Effector memory CD4-positive, alpha-beta T cell (primary cell): ENCODE measurements around the gene BTBD17.
A peak's percentile ranks its signal among the peaks of the same experiment; 100 is the strongest.

ENCODE experiments used
- DNase-seq, 3 donors: peaks; one replicate each; pipeline ENCODE4 v3.0.0-alpha.2; 2020
- H3K27ac ChIP-seq: 2 replicates; pipeline ENCODE4 v1.7.0; 2013; ENCODE audit warnings: mild to moderate bottlenecking, low read length, moderate library complexity; ENCODE audit not compliant: insufficient read depth, poor library complexity, severe bottlenecking
- H3K27me3 ChIP-seq: replicated peaks from 2 replicates; pipeline ENCODE4 v1.7.0; 2013; ENCODE audit warnings: mild to moderate bottlenecking, low read length; ENCODE audit not compliant: insufficient read depth, control insufficient read depth, poor library complexity, severe bottlenecking
- H3K36me3 ChIP-seq: 2 replicates; pipeline ENCODE4 v1.7.0; 2013; ENCODE audit warnings: mild to moderate bottlenecking, low read length, moderate library complexity; ENCODE audit not compliant: control insufficient read depth, insufficient read depth
- H3K4me1 ChIP-seq: 2 replicates; pipeline ENCODE4 v1.7.0; 2013; ENCODE audit warnings: low read length, mild to moderate bottlenecking; ENCODE audit not compliant: control insufficient read depth, insufficient read depth, poor library complexity, severe bottlenecking
- H3K4me3 ChIP-seq: 2 replicates; pipeline ENCODE4 v1.7.0; 2013; ENCODE audit warnings: low read length, low read depth, mild to moderate bottlenecking; ENCODE audit not compliant: insufficient read depth, poor library complexity, severe bottlenecking
- H3K9me3 ChIP-seq: 2 replicates; pipeline ENCODE4 v1.7.0; 2013; ENCODE audit warnings: mild to moderate bottlenecking, low read length, moderate library complexity; ENCODE audit not compliant: control insufficient read depth

Gene BTBD17

DNA sequence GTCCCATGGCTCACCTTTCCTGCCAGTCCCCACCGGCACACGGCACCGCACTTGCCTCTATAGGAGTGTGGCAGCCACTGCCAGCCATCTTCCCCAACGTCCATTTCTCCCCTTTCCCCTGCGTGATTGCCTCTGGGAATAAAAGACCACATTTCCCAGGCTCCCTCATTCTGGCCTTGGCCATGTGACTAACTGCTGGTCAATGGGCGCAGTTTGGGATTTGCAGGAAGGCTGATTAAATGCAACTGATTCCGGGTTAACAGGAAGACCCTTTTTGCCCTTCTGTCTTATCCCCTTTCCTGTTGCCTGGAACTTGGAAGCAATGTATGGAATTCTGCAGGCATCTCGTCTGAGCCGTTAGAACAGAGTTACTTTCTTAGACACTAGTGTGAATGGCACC, 3.0 kb downstream of the BTBD17 start:
- DNase-seq = no peak
- Histone ChIP-seq H3K27ac (no peak overlapping the region), H3K4me3 (no peak overlapping the region), H3K36me3 (no peaks in the 10 kb centered on the region), H3K9me3 (no peaks in the 10 kb centered on the region), H3K27me3 (peaks cover 24% of the 10 kb centered on the region), H3K4me1 (peaks cover 14% of the 10 kb centered on the region)

DNA sequence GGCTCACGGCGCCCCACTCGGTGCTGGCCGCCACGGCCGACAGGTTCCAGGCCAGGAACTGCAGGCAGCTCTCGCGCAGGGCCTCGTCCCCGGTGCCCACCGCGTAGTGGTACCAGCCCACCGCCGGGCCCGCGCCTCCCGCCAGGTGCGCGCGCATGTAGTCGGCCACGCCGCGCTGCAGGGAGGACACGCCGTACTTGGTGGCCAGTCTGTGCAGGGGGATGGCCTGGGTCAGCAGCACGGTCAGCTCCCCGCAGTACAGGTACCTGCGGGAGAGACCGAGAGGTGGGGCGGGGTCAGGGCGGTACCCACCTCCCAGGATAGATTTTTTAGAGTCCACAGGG, 4.2 kb downstream of the BTBD17 start:
- no peak for DNase-seq
- H3K27ac ChIP-seq = no peak overlapping the region
- H3K4me3 ChIP-seq = peak overlapping the region; percentile 35
- H3K27me3 ChIP-seq = peaks cover 27% of the 10 kb centered on the region
- H3K4me1 ChIP-seq = peaks cover 14% of the 10 kb centered on the region
- H3K36me3 ChIP-seq = no peaks in the 10 kb centered on the region
- no peaks in the 10 kb centered on the region for H3K9me3 ChIP-seq

DNA sequence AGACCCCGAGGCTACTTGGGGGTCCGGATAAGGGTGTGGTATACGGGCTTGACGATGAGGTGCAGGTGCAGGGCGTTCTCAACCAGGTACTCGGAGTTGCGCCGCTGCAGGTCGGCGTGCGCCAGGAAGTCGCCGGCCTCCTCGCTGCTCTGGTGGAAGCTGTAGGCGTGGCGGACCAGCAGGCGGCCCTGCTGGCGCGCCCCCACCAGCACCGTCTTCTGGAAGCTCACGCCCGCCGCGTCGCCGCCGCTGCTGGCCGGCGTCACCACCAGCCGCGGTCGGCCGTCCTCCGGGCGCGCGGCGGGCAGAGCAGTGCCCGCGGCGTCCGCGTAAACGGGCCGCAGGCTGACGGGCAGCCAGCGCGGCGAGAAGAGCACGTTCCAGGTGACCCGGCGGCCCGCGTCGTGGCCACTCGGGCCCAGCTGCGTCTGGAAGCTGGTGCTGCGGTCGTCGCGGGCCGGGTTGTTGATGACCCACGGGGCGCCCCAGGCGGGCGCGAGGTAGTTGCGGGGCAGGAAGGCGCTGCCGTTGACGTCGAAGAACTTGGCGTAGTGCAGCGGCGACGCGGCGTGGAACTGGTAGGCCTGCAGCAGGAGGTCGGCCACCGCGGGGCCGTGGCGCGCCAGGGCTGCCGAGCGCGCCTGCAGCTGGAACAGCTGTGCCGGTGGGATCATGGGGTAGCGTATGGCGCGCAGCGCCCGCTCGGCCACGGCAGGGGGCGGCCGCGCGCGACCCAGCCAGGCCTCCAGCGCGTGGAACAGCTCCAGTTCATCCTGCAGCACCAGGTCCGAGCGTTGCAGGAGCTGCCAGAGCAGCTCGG, 4.8 kb downstream of the BTBD17 start:
- Histone ChIP-seq H3K9me3 (no peaks in the 10 kb centered on the region), H3K27ac (no peak overlapping the region), H3K4me3 (peak overlapping the region; percentile 35), H3K4me1 (peaks cover 14% of the 10 kb centered on the region), H3K27me3 (peaks cover 27% of the 10 kb centered on the region), H3K36me3 (no peaks in the 10 kb centered on the region)
- DNase-seq = no peak

DNA sequence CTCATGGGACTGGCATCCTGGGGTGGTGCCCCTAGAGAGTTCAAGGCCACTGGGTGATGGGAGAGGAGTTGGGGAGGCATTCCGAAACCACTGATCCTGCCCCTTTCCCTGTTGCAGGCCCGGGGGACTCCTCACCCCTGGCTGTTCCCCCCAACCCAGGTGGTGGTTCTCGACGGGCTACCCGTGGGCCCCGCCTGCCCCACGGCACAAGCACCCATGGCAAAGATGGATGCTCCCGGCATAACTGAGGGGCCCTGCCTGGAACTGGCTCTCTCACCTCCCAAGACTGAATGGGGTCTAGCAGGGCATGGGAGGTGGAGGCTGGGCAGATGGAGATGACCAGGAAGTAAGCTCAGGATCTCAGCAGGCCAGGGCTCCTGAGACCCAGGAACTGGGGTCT, 6.6 kb downstream of the BTBD17 start:
- Histone ChIP-seq H3K27me3 (peaks cover 18% of the 10 kb centered on the region), H3K27ac (no peak overlapping the region), H3K4me3 (no peak overlapping the region), H3K9me3 (no peaks in the 10 kb centered on the region), H3K36me3 (no peaks in the 10 kb centered on the region), H3K4me1 (peaks cover 14% of the 10 kb centered on the region)
- no peak for DNase-seq

DNA sequence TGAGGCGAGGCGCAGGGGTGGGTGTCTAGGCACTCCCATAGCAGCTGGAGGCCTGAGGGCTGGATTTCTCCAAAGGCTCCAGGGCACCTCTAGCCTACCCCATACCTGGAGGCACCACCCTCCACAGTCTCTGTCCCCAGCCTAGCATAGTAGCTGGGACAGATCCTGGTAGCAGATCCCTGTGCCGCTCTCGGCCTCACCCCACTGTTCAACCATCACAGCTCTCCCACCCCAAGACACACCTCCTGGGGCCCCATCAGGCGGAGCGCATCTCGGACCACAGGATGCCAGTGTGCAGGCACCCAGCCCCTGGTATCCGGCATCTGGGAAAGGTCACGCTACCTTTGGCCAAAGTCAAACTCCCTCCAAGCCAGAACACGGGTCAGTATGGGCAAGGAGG, 7.1 kb downstream of the BTBD17 start:
- DNase-seq = no peak
- H3K9me3 ChIP-seq = no peaks in the 10 kb centered on the region
- H3K4me1 ChIP-seq = peaks cover 14% of the 10 kb centered on the region
- no peak overlapping the region for H3K4me3 ChIP-seq
- no peak overlapping the region for H3K27ac ChIP-seq
- H3K27me3 ChIP-seq = peaks cover 18% of the 10 kb centered on the region
- H3K36me3 ChIP-seq = no peaks in the 10 kb centered on the region

DNA sequence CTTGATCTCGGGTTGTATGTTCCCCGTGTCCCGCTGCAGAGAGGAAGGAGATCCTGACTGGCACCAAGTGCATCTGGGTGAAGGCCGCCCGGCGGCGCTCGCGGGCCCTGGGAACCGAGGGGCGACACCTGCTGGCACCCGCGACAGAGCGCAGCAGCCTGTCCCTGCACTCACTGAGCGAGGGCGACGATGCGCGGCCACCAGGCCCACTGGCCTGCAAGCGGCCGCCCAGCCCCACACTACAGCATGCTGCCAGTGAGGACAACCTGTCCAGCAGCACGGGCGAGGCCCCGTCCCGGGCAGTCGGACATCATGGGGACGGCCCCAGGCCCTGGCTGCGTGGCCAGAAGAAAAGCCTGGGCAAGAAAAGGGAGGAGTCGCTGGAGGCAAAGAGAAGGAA, 7.5 kb downstream of the BTBD17 start:
- no peak overlapping the region for H3K27ac ChIP-seq
- H3K9me3 ChIP-seq = no peaks in the 10 kb centered on the region
- no peak overlapping the region for H3K4me3 ChIP-seq
- peak in 1 of 3 donors; percentile 40 for DNase-seq
- peaks cover 18% of the 10 kb centered on the region for H3K27me3 ChIP-seq
- H3K36me3 ChIP-seq = no peaks in the 10 kb centered on the region
- H3K4me1 ChIP-seq = peaks cover 14% of the 10 kb centered on the region

DNA sequence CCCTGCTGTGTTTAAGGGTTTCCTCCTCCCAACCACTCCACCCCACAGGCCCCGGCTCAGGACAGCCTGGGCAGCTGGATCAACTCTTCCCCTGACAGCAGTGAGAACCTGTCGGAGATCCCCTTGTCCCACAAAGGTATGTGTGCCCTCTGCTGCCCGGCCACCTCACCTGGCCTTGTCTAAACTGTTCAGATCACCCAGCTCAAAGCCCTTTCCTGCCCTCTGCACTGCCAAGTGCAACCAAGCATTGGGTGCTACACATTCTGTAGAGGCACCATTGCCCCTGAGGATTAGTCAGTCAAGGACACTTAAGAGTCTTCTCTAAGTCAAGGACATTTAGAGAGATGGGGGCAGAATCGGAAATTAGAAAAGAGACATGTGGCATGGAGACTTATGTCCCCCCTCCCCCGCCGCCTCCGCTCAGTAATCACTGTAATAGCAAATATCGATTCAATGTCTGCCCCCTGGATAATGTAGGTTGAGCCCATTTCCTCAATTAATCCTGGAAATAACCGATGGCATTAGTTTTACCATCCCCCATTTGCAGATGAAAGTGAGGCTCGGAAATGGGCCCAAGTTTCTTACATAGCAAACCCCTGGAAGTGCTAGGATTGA, 8.1 kb downstream of the BTBD17 start:
- Histone ChIP-seq H3K9me3 (no peaks in the 10 kb centered on the region), H3K27ac (no peak overlapping the region), H3K4me1 (peaks cover 14% of the 10 kb centered on the region), H3K36me3 (no peaks in the 10 kb centered on the region), H3K4me3 (no peak overlapping the region), H3K27me3 (peaks cover 14% of the 10 kb centered on the region)
- DNase-seq = no peak

DNA sequence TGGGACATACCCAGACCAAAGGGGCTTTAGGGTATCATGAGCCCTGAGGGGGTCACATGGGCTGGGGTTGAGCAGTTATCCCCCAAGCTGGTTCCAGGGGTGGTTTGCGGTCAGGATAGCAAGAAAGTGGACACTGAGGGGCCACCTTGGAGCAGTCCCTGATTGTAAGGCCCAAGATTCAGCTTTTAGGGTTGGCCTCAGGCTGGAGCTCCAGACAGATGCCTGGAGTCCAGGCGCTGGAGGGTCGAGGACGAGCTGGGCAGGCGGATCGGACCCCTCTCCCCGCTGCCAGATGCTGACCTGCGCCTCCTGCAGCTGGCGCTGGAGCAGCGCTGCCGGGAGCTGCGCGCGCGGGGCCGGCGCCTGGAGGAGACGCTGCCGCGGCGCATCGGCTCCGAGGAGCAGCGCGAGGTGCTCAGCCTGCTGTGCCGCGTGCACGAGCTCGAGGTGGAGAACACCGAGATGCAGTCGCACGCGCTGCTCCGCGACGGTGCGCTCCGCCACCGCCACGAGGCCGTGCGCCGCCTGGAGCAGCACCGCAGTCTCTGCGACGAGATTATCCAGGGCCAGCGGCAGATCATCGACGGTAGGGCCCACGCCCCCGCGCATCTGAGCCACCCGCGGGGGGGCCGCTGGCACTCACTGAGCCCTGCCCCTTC, 10.0 kb downstream of the BTBD17 start:
- H3K27me3 ChIP-seq = peaks cover 4% of the 10 kb centered on the region
- no peaks in the 10 kb centered on the region for H3K9me3 ChIP-seq
- no peak overlapping the region for H3K27ac ChIP-seq
- peaks cover 8% of the 10 kb centered on the region for H3K4me1 ChIP-seq
- no peak for DNase-seq
- no peaks in the 10 kb centered on the region for H3K36me3 ChIP-seq
- no peak overlapping the region for H3K4me3 ChIP-seq

DNA sequence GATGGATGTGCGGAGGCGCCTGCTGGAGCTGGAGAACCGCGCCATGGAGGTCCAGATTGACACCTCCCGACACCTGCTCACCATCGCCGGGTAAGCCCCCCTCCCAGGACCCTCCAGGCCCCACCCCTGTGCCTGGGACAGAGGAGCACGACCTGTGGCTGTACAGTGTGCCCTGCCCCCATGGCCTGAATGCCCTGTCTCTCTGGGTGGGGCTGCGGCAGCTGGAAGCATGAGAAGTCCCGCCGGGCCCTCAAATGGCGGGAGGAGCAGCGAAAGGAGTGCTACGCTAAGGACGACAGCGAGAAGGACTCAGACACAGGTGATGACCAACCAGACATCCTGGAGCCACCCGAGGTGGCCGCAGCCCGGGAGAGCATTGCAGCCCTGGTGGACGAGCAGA, 11.2 kb downstream of the BTBD17 start:
- Histone ChIP-seq H3K27me3 (peaks cover 4% of the 10 kb centered on the region), H3K36me3 (no peaks in the 10 kb centered on the region), H3K9me3 (no peaks in the 10 kb centered on the region), H3K4me1 (peaks cover 5% of the 10 kb centered on the region), H3K4me3 (no peak overlapping the region), H3K27ac (no peak overlapping the region)
- DNase-seq = no peak

DNA sequence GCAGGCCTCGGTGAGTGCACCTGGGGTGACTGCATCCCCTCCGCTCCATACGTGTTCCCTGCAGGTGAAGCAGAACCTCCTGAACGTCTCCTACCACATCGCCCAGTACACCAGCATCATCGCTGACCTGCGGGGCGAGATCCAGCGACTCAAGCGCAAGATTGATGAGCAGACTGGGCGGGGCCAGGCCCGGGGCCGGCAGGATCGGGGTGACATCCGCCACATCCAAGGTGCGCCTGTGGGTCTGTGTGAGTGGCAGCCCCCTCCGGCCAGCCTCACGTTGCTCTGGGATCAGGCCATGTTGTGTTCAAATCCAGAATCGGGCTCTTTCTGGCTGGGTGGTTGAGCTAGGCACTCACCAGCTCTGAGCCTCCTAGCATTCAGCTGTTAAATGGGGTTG, 12.5 kb downstream of the BTBD17 start:
- no peak for DNase-seq
- H3K9me3 ChIP-seq = no peaks in the 10 kb centered on the region
- H3K27ac ChIP-seq = no peak overlapping the region
- no peaks in the 10 kb centered on the region for H3K36me3 ChIP-seq
- H3K4me1 ChIP-seq = peaks cover 4% of the 10 kb centered on the region
- H3K27me3 ChIP-seq = peaks cover 4% of the 10 kb centered on the region
- no peak overlapping the region for H3K4me3 ChIP-seq
